Adipocyte (in vitro differentiated cells): ENCODE measurements around the gene SND1.
"Not testable (repeated sequence)": the region's sequence is repeated elsewhere in the genome, so short reads cannot be mapped to it uniquely, and the experiment has no call there.

Source experiments
- DNase-seq: peaks from one replicate; pipeline ENCODE4 v3.0.0-alpha.2; 2015; ENCODE audit warnings: low read depth
- H3K27me3 ChIP-seq: replicated peaks from 2 replicates; pipeline ENCODE4 v1.7.0; 2013; ENCODE audit warnings: mild to moderate bottlenecking, low read length, moderate library complexity; ENCODE audit not compliant: control insufficient read depth, insufficient read depth
- H3K36me3 ChIP-seq: 2 replicates; pipeline ENCODE4 v1.7.0; 2013; ENCODE audit warnings: low read length, mild to moderate bottlenecking, moderate library complexity; ENCODE audit not compliant: control insufficient read depth, insufficient read depth, severe bottlenecking
- H3K4me1 ChIP-seq: 2 replicates; pipeline ENCODE4 v1.7.0; 2013; ENCODE audit warnings: mild to moderate bottlenecking, low read length, moderate library complexity; ENCODE audit not compliant: control insufficient read depth, insufficient read depth
- H3K4me3 ChIP-seq: 2 replicates; pipeline ENCODE4 v1.7.0; 2013; ENCODE audit warnings: mild to moderate bottlenecking, low read length, moderate library complexity
- H3K9ac ChIP-seq: 2 replicates; pipeline ENCODE4 v1.7.0; 2013; ENCODE audit warnings: mild to moderate bottlenecking, low read length, moderate library complexity
- H3K9me3 ChIP-seq: 2 replicates; pipeline ENCODE4 v1.7.0; 2013; ENCODE audit warnings: mild to moderate bottlenecking, low read length, moderate library complexity; ENCODE audit not compliant: control insufficient read depth

The SND1 gene

DNA sequence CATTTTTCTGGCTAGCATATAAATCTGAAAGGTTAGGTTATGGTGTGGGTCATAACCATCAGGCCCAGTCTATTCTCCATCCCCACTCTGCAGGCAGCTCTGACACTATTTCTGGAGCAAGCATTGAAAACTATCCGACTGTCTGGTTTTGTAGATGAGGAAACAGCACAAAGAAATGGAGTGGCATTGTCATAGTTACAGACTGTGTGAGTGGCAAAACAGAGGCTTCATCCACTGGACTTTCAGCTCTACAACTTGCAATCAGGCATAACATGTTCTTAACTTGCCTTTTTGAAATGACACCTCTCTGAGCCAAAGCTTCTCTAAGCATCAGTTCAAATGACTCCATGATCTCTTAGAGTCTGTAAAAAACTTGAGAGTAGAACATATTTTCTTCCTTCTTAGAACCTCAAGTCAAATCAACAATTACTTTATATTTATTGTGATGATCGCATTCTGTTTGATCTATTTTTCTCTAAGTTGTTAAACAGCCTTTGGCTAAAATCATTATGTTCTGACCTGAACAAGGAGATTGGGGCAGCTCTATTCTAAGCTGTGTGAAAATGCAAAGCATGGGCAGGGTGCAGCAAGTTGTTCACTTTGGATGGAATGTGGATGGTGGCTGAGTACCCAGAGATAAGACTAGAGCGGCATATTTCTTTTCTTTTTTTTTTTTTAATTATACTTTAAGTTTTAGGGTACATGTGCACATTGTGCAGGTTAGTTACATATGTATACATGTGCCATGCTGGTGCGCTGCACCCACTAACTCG is 310.8 kb downstream of the SND1 start:
- peaks cover 31% of the 10 kb centered on the region for H3K36me3 ChIP-seq
- no peaks in the 10 kb centered on the region for H3K27me3 ChIP-seq
- H3K4me3 ChIP-seq: no peak overlapping the region
- no peak for DNase-seq
- no peak overlapping the region for H3K9ac ChIP-seq
- H3K9me3 ChIP-seq: no peaks in the 10 kb centered on the region
- H3K4me1 ChIP-seq: no peaks in the 10 kb centered on the region

DNA sequence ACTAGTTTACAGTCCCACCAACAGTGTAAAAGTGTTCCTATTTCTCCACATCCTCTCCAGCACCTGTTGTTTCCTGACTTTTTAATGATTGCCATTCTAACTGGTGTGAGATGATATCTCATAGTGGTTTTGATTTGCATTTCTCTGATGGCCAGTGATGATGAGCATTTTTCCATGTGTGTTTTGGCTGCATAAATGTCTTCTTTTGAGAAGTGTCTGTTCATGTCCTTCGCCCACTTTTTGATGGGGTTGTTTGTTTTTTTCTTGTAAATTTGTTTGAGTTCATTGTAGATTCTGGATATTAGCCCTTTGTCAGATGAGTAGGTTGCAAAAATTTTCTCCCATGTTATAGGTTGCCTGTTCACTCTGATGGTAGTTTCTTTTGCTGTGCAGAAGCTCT is 311.9 kb downstream of the SND1 start:
- not testable (repeated sequence) for H3K9ac ChIP-seq, H3K9me3 ChIP-seq, DNase-seq, H3K4me3 ChIP-seq, H3K4me1 ChIP-seq, H3K27me3 ChIP-seq
- peaks cover 30% of the 10 kb centered on the region for H3K36me3 ChIP-seq

DNA sequence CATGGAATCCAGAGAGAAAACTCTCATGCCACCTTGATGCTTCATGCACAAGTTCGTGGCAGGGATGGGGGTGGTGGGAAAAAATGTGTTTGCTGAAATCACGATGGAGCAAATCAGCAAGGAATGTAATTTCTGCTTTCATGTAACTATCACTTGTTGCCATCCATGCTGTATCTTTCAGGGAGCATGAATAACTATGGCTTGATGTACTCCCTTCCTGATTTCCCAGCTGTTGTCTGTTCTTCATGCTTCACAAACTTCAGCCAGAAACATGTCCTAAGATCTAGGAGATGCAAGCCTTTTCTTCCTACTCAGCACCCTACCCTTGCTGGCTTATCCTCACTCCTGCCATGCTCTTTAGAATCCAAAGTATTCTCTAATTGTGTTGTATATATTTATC is 315.3 kb downstream of the SND1 start:
- no peak for DNase-seq
- H3K27me3 ChIP-seq: no peaks in the 10 kb centered on the region
- no peak overlapping the region for H3K9ac ChIP-seq
- no peak overlapping the region for H3K4me3 ChIP-seq
- peaks cover 9% of the 10 kb centered on the region for H3K36me3 ChIP-seq
- H3K9me3 ChIP-seq: no peaks in the 10 kb centered on the region
- H3K4me1 ChIP-seq: no peaks in the 10 kb centered on the region

DNA sequence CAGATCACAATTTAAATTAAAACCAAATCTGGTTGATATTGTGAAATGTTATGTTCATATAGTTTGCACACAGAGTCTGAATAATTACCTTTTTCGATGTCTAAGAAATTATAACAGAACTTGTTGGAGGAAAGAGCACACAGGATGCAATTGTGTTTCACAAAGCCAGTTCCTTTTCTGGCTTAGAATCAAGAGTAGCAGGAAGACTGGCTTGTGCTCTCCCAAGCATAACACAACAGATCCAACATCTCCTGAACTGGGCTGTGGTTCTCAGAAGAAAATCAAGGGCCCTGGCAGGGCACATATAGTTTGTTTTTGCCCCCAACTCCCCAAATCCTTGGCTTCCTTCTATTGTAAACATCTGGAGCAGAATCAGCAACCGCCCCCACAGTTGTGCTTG is 316.6 kb downstream of the SND1 start:
- H3K4me1 ChIP-seq: no peaks in the 10 kb centered on the region
- H3K27me3 ChIP-seq: no peaks in the 10 kb centered on the region
- H3K36me3 ChIP-seq: peaks cover 4% of the 10 kb centered on the region
- DNase-seq: peak; percentile 30
- H3K4me3 ChIP-seq: no peak overlapping the region
- H3K9ac ChIP-seq: no peak overlapping the region
- no peaks in the 10 kb centered on the region for H3K9me3 ChIP-seq

DNA sequence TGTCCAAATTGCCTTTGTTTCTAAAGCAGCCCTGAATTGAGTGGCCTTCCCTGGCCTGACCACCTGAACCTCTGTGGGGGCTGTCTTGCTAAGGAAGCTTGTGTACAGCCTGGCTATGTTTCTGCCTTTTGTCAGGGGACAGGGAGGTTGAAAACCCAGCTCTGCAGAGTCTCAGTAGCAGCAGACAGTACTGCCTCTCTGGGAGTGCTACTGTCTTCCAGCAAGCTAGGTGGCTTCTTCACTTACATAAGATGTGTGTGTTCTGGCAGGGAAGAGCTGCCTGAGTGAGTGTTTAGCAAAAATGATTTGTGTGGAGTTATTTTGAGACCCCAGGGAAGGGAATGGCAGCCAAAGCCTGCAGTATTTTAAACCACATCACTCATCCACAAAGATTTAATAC is 321.8 kb downstream of the SND1 start:
- H3K9ac ChIP-seq: no peak overlapping the region
- H3K9me3 ChIP-seq: peaks cover under 1% of the 10 kb centered on the region
- H3K27me3 ChIP-seq: no peaks in the 10 kb centered on the region
- no peak overlapping the region for H3K4me3 ChIP-seq
- no peak for DNase-seq
- H3K36me3 ChIP-seq: peaks cover 16% of the 10 kb centered on the region
- H3K4me1 ChIP-seq: no peaks in the 10 kb centered on the region

DNA sequence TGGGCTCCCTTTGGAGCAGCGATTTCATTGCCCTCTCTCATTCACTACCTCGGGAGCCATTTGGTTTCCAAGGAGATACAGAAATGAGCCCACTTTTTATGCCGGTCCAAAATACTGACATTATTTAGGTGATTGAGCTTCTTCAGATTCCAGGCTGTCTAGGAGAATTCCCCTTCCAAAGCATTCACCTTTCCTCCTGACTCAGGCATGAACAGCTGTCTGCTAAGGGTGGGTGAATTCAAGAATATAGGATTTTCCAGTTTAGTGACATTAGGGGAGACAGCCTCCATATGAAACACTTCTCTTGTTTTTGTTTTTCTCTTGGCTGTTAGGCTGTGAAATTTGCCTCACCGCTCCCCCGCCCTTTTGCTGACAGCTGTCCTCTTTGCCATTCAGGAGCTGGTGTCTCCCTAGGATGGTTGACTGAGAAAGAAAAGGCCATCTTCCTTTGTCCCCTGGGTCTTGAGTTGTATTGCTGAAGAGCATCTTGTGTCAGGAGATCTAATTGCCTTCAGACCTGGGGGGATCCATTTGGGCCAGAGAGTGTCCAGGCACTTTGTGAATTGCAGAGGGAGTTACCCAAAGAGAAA is 322.5 kb downstream of the SND1 start:
- peaks cover 21% of the 10 kb centered on the region for H3K36me3 ChIP-seq
- DNase-seq: no peak
- H3K4me1 ChIP-seq: no peaks in the 10 kb centered on the region
- no peaks in the 10 kb centered on the region for H3K27me3 ChIP-seq
- no peak overlapping the region for H3K9ac ChIP-seq
- no peak overlapping the region for H3K4me3 ChIP-seq
- H3K9me3 ChIP-seq: peaks cover 6% of the 10 kb centered on the region

DNA sequence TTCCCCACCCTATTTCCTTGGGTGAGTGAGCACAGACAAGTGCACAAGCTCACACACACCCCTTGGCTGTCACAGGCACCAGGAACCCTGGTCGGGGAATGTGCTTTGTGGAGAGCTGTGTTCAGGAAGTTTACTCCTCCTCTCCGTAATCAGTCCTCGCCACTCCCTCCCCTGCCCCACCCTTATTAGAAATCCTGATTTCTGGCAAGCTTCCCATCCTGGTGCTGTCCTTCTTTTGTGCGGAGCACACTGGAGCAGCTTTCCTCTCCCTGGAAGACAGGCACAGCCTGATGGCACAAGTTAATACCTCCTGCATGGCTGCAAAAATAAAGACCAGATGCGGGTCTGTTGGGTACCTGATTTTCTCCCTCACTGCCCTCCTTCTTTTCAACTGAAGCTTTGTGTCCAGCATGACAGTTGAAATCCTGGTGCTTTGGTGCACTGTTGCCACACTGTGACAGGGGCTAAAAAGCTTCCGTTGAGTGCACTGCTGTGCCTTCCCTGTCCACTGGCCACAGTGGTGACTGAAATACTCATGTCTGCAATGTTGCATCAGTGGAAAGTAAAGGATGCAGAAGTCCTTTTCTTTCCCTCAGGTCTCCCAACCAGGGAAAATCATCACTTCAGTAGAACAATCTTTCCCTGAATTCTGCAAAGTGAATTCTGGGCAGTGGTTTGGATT is 324.2 kb downstream of the SND1 start:
- H3K4me1 ChIP-seq: no peaks in the 10 kb centered on the region
- no peaks in the 10 kb centered on the region for H3K27me3 ChIP-seq
- H3K4me3 ChIP-seq: no peak overlapping the region
- peaks cover 6% of the 10 kb centered on the region for H3K9me3 ChIP-seq
- no peak overlapping the region for H3K9ac ChIP-seq
- peaks cover 21% of the 10 kb centered on the region for H3K36me3 ChIP-seq
- no peak for DNase-seq

DNA sequence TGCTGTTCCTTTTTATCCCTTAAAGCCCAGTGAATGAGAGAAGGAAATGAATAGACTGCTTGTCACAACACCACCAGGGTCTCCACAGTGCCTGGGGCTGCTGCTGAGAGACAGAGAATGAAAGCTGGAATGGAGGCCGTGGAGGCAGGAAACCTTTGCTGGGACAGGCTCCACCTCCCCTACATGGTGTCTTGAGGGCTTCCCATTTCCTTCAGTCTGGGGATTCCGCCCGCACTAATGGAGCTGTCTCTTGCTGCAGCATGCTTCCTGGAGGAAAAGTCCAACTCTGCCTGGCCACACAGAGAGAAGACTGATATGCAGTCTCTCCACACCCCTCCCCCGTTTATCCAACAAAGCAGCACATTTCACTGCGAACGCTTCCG is 324.7 kb downstream of the SND1 start:
- H3K9me3 ChIP-seq: peaks cover 6% of the 10 kb centered on the region
- H3K27me3 ChIP-seq: no peaks in the 10 kb centered on the region
- no peak overlapping the region for H3K4me3 ChIP-seq
- DNase-seq: no peak
- H3K9ac ChIP-seq: no peak overlapping the region
- peaks cover 17% of the 10 kb centered on the region for H3K36me3 ChIP-seq
- no peaks in the 10 kb centered on the region for H3K4me1 ChIP-seq

DNA sequence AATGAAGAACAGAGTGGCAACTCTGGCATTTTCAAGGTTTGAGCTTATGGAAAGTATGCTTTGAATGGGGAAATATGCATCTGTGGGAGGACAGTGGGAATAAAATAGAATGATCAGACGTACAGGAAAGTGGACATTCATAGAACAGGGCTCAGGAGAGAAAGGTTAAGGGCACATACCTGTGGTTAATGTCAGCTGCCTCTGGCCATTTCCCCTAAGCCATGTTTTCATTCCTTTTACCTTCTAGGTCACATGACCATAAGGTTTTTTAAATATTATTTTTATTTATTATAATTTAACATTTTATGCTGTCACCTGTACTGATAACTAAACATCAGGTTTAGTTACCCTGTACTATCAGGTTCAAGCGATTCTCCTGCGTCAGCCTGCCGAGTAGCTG is 326.4 kb downstream of the SND1 start:
- no peak overlapping the region for H3K9ac ChIP-seq
- DNase-seq: no peak
- no peaks in the 10 kb centered on the region for H3K4me1 ChIP-seq
- no peaks in the 10 kb centered on the region for H3K27me3 ChIP-seq
- peaks cover 17% of the 10 kb centered on the region for H3K36me3 ChIP-seq
- H3K4me3 ChIP-seq: no peak overlapping the region
- peaks cover 6% of the 10 kb centered on the region for H3K9me3 ChIP-seq

DNA sequence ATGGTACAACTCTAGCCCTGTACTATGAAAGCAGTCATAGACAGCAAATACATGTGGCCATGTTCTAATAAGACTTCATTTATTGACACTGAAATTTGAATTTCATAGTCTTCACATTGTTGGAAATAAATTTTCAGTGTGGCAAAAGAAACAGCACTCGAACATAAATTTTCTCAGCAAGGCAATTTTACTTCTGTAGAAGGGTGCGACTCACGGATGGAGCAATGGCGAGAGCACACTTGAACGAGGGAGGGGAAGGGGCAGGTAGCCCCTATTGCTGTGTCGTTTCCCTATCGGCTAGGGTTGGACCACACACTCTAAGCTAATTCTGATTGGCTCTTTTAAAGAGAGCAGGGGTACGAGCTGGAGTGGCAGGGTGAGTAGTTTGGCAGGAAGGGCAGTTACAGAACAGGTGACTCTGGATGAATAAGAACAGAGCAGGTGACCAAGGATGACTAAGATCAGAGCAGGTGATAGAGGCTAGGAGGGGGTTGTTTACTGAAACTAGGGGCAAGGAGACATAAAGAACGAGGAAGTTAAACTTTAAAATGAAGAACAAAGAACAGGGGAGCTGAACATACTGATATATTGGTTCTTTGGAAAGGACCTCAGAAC is 327.2 kb downstream of the SND1 start:
- Histone ChIP-seq H3K4me3 (no peak overlapping the region), H3K36me3 (peaks cover 17% of the 10 kb centered on the region), H3K9ac (no peak overlapping the region), H3K27me3 (no peaks in the 10 kb centered on the region), H3K4me1 (no peaks in the 10 kb centered on the region), H3K9me3 (peaks cover 6% of the 10 kb centered on the region)
- no peak for DNase-seq

DNA sequence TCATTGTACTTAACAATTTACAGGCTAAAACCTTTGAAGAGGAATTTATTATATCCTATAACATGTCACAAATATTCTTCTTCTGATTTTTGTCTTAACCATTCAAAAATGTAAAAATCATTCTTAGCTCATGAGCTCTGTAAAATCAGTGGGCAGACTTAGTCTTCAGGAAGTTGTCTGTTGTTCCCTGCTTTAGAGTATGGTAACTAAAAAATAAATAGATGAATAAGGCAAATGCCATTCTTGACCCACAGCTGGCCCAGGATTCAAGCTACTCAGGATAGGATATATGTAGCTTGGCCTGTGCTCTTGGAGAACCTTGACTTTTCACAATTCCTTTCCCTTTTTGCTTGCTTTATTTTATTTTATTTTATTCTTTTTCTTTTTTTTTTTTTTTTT is 327.7 kb downstream of the SND1 start:
- Histone ChIP-seq H3K4me3 (no peak overlapping the region), H3K36me3 (peaks cover 17% of the 10 kb centered on the region), H3K4me1 (no peaks in the 10 kb centered on the region), H3K9ac (no peak overlapping the region), H3K27me3 (no peaks in the 10 kb centered on the region), H3K9me3 (peaks cover 6% of the 10 kb centered on the region)
- peak; percentile 14 for DNase-seq
